Measurements from ENCODE around the gene ZNF782. TPM values are rescaled to one million over a fixed set of nuclear protein-coding genes. Genes with fewer than 3 reads are reported as not detected.

Gene ZNF782
- total and polyA plus RNA-seq, 8 donors: 2.3 to 6.8 (median 4.7) TPM

- 83 to 85% methylated on average over 8 of the region's 8 CpGs for WGBS, 2 donors
- no peak for TF ChIP-seq CTCF (IDR thresholded peaks at IDR 0.05)
- Histone ChIP-seq H3K9me3 (no peaks in the 10 kb centered on the region), H3K4me1 (peaks cover 0 to 25% (median 20%) of the 10 kb centered on the region in 3 donors), H3K4me3 (no peak overlapping the region), H3K27ac (no peak overlapping the region), H3K27me3 (no peaks in the 10 kb centered on the region), H3K36me3 (no peaks in the 10 kb centered on the region)
- ATAC-seq: no peak
- intact Hi-C loops (cut with DNase I): loop anchor here in 2 of 3 donors (10.0 kb wide), 2 partner anchors 535 to 545 kb away; no protein-coding TSS in a partner anchor
- no peak for FAIRE-seq
- no peak for DNase-seq
Measured at GRCh38 chr9:96859461-96860198, 5.3 kb upstream of the ZNF782 start.

GRCh38 chr9:96858670-96859069, 4.4 kb upstream of the ZNF782 start:
- WGBS, 2 donors: 66 to 74% methylated on average over 8 of the region's 8 CpGs
- no peak for FAIRE-seq

GRCh38 chr9:96858018-96858573, 3.8 kb upstream of the ZNF782 start:
- whole genome bisulfite sequencing, 2 donors: 88 to 89% methylated on average over 2 of the region's 2 CpGs
- no peak for ATAC-seq
- Histone ChIP-seq H3K4me1 (peaks cover 0 to 25% (median 20%) of the 10 kb centered on the region in 3 donors), H3K36me3 (no peaks in the 10 kb centered on the region), H3K27me3 (no peaks in the 10 kb centered on the region), H3K4me3 (no peak overlapping the region), H3K9me3 (no peaks in the 10 kb centered on the region), H3K27ac (no peak overlapping the region)
- FAIRE-seq: no peak
- DNase-seq: no peak
- intact Hi-C loops (cut with DNase I): loop anchor here in 2 of 3 donors (10.0 kb wide), 2 partner anchors 537 to 547 kb away; no protein-coding TSS in a partner anchor
- TF ChIP-seq CTCF (IDR thresholded peaks at IDR 0.05): no peak

More at GRCh38 chr9:96858670-96859069, 4.4 kb upstream of the ZNF782 start:
- no peak overlapping the region for H3K27ac ChIP-seq
- TF ChIP-seq CTCF (IDR thresholded peaks at IDR 0.05): no peak
- ATAC-seq (no peak), DNase-seq (no peak)
- H3K4me3 ChIP-seq: no peak overlapping the region
- intact Hi-C loops (cut with DNase I): loop anchor here in 2 of 3 donors (10.0 kb wide), 2 partner anchors 536 to 546 kb away; no protein-coding TSS in a partner anchor
- H3K36me3 ChIP-seq: no peaks in the 10 kb centered on the region
- no peaks in the 10 kb centered on the region for H3K27me3 ChIP-seq
- no peaks in the 10 kb centered on the region for H3K9me3 ChIP-seq
- H3K4me1 ChIP-seq: peaks cover 0 to 25% (median 20%) of the 10 kb centered on the region in 3 donors

GRCh38 chr9:96856363-96857286, 2.3 kb upstream of the ZNF782 start:
- FAIRE-seq (no peak), ATAC-seq (peak; percentile 69 to 83 (median 79)), DNase-seq (peak; percentile 69 to 83 (median 74))
- H3K27me3 ChIP-seq: no peaks in the 10 kb centered on the region
- WGBS, 2 donors: 5 to 6% methylated on average over 6 of the region's 6 CpGs
- no peaks in the 10 kb centered on the region for H3K36me3 ChIP-seq
- peak overlapping the region in 2 of 4 donors; percentile 44 to 51 for H3K27ac ChIP-seq
- H3K4me3 ChIP-seq: no peak overlapping the region
- H3K9me3 ChIP-seq: no peaks in the 10 kb centered on the region
- TF ChIP-seq CTCF (IDR thresholded peaks at IDR 0.05): peak; percentile 81 to 94 (median 88)
- intact Hi-C loops (cut with DNase I): loop anchor here in 2 of 3 donors (10.0 kb wide), 2 partner anchors 538 to 548 kb away; no protein-coding TSS in a partner anchor
- peaks cover under 1 to 35% (median 20%) of the 10 kb centered on the region in 3 donors for H3K4me1 ChIP-seq
